Smooth muscle cell (in vitro differentiated cells): ENCODE measurements around the gene ZNF746. TPM values are rescaled to one million over a fixed set of nuclear protein-coding genes. Genes with fewer than 3 reads are reported as not detected.

Experiments
- DNase-seq: peaks from one replicate; lab custom pipeline; 2025; ENCODE audit not compliant: unreplicated experiment; lab: John Stamatoyannopoulos, UW
- H2AFZ ChIP-seq: fragments of 200-600 bp; sonication (generic); 2 replicates; pipeline ENCODE4 v1.6.0; 2016; ENCODE audit warnings: antibody characterized with exemption, low read depth, mild to moderate bottlenecking
- H3F3A ChIP-seq: fragments of 200-600 bp; sonication (generic); 2 replicates; pipeline ENCODE4 v1.6.0; 2017; ENCODE audit warnings: antibody characterized with exemption, low read depth
- H3K27ac ChIP-seq: fragments of 200-600 bp; sonication (generic); 2 replicates; pipeline ENCODE4 v1.5.1; 2016; ENCODE audit warnings: low read depth, mild to moderate bottlenecking
- H3K27me3 ChIP-seq: fragments of 200-600 bp; sonication (generic); 2 replicates; pipeline ENCODE4 v1.6.1; 2016; ENCODE audit warnings: low read depth, mild to moderate bottlenecking
- H3K36me3 ChIP-seq: fragments of 200-600 bp; sonication (generic); 2 replicates; pipeline ENCODE4 v1.5.1; 2016; ENCODE audit warnings: low read depth
- H3K4me1 ChIP-seq: fragments of 200-600 bp; sonication (generic); 2 replicates; pipeline ENCODE4 v1.5.1; 2016; ENCODE audit warnings: low read depth
- H3K4me2 ChIP-seq: fragments of 200-600 bp; sonication (generic); 2 replicates; pipeline ENCODE4 v1.6.0; 2016; ENCODE audit warnings: mild to moderate bottlenecking
- H3K4me3 ChIP-seq: fragments of 200-600 bp; sonication (generic); 2 replicates; pipeline ENCODE4 v1.5.1; 2016; ENCODE audit warnings: mild to moderate bottlenecking
- H3K79me2 ChIP-seq: fragments of 200-600 bp; sonication (generic); 2 replicates; pipeline ENCODE4 v1.6.0; 2016; ENCODE audit warnings: low read depth, mild to moderate bottlenecking
- H3K9ac ChIP-seq: fragments of 200-600 bp; sonication (generic); 2 replicates; pipeline ENCODE4 v1.6.0; 2016; ENCODE audit warnings: low read depth
- H3K9me3 ChIP-seq: fragments of 200-600 bp; sonication (generic); replicated peaks from 2 replicates; pipeline ENCODE4 v1.5.1; 2016; ENCODE audit warnings: low read depth
- H4K20me1 ChIP-seq: fragments of 200-600 bp; sonication (generic); 2 replicates; pipeline ENCODE4 v1.6.0; 2016; ENCODE audit warnings: low read depth
- WGBS: methylation state at CpG from one replicate; pipeline ENCODE4 v1.1.7; 2016; ENCODE audit warnings: low lambda C conversion rate; 5-methylcytosine and 5-hydroxymethylcytosine counted together
- polyA plus RNA-seq: library from polyadenylated mRNA; unstranded; fragments of >200 nt; fragmentation: Nextera tagmentation; extraction: Ambion mirVana; gene quantifications from 2 replicates; pipeline ENCODE4 v1.2.1, GENCODE V29; 2016
- total RNA-seq: library from RNA; depleted of rRNA; stranded (reverse); fragments of >200 nt; gene quantifications from 2 replicates; pipeline ENCODE4 v1.2.3, GENCODE V29; 2014
- TF ChIP-seq, protein P1 (sequence below): fragments of 200-600 bp; sonication (generic); IDR thresholded peaks from 2 replicates; pipeline ENCODE4 v1.5.1; 2017; ENCODE audit warnings: borderline replicate concordance, mild to moderate bottlenecking, antibody characterized with exemption; ENCODE audit not compliant: insufficient read depth, poor library complexity, severe bottlenecking

Gene ZNF746
- total RNA-seq (13.7 and 14.2 TPM in 2 replicates), polyA plus RNA-seq (16.7 and 17.2 TPM in 2 replicates)

DNA sequence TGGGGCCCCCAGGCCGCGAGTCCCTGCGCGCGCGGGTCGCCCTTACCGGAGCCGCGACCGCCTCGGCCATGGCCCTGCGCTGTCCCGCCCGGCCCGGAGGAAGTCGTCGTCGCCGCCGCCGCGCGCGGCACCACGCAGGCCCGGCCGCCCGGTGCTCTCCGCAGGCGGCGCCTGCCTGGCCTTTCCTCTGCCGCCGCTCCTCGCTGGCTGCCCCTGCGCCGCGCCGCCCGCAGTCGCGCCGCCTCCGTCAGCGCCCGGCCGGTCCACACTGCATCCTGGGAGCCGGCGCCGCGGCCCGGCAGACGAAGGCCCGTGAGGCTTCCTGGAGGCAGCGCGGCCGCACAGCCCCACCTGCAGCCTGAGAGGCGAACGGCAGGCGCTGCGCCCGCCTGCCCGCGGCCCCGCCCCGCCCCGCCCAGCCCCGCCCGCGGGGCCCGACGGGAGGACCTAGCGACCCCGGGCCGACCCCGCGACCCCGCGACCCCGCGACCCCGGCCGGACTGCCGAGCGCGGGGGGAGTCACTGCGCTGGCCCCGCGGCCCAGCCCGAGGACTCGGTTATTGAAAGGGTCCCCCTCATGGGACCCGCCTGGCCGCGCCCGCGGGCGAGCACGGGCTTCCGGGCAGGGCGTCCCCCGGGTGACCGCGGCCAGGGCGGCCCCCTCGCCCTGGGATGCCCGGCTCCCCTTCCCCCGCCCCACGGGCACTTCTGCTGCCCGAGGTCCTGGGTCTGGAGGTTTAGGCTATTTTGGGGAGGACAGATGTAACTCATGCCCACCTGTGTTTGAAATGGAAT, at the start of gene ZNF746:
TSS of gene ZNF746 (minus strand) at position 343 of the 795 bp plus-strand sequence. CDS start at position 70, 273 bp downstream.
- H3K9ac ChIP-seq = peak within 1 kb of the TSS; percentile 53
- peak; percentile 38 for DNase-seq

DNA sequence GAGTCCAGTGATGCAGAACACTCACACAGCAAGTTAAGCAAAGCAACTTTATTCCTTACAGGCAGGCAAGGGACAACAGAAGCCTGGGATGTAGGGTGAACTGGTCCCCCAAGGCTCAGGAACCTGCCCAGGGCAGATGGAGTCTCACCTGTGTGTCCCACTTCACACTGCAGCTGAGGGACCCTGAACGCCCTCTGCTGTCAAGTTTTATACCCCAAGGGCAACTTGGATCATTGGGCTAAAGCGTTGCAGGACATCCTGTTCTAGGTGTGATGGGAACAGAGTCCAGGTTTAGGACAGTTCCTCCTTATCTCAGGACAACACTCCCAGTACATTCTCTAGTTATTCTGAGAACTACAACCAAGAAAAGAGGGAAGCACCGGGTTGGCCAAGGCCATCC, 49.5 kb upstream of the ZNF746 start:
- no peaks in the 10 kb centered on the region for H3K27me3 ChIP-seq
- no peaks in the 10 kb centered on the region for H3F3A ChIP-seq
- no peaks in the 10 kb centered on the region for H4K20me1 ChIP-seq
- H3K9me3 ChIP-seq = no peaks in the 10 kb centered on the region
- no peak overlapping the region for H3K4me3 ChIP-seq
- TF ChIP-seq, protein P1, sequence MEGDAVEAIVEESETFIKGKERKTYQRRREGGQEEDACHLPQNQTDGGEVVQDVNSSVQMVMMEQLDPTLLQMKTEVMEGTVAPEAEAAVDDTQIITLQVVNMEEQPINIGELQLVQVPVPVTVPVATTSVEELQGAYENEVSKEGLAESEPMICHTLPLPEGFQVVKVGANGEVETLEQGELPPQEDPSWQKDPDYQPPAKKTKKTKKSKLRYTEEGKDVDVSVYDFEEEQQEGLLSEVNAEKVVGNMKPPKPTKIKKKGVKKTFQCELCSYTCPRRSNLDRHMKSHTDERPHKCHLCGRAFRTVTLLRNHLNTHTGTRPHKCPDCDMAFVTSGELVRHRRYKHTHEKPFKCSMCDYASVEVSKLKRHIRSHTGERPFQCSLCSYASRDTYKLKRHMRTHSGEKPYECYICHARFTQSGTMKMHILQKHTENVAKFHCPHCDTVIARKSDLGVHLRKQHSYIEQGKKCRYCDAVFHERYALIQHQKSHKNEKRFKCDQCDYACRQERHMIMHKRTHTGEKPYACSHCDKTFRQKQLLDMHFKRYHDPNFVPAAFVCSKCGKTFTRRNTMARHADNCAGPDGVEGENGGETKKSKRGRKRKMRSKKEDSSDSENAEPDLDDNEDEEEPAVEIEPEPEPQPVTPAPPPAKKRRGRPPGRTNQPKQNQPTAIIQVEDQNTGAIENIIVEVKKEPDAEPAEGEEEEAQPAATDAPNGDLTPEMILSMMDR = no peak
- no peak overlapping the region for H3K4me2 ChIP-seq
- H3K79me2 ChIP-seq = no peaks in the 10 kb centered on the region
- DNase-seq = no peak
- 99% methylated on average over 3 of the region's 3 CpGs for WGBS
- peaks cover 18% of the 10 kb centered on the region for H3K36me3 ChIP-seq
- H3K27ac ChIP-seq = no peak overlapping the region
- H2AFZ ChIP-seq = no peak overlapping the region
- H3K4me1 ChIP-seq = no peaks in the 10 kb centered on the region
- no peak overlapping the region for H3K9ac ChIP-seq

More for the DNA sequence above, at the start of gene ZNF746:
- H4K20me1 ChIP-seq = peaks cover 27% of the 10 kb centered on the region
- under 1% methylated on average over 68 of the region's 109 CpGs for WGBS
- peak within 1 kb of the TSS; percentile 96 for H3K4me2 ChIP-seq
- TF ChIP-seq, protein P1 = peak; percentile 46
- H3K27ac ChIP-seq = peak within 1 kb of the TSS; percentile 26
- H3K36me3 ChIP-seq = no peaks in the 10 kb centered on the region
- H3K79me2 ChIP-seq = peaks cover 23% of the 10 kb centered on the region
- peak within 1 kb of the TSS; percentile 73 for H3K4me3 ChIP-seq
- H3K4me1 ChIP-seq = peaks cover 5% of the 10 kb centered on the region
- H3F3A ChIP-seq = peaks cover 6% of the 10 kb centered on the region
- H3K27me3 ChIP-seq = peaks cover 10% of the 10 kb centered on the region
- no peaks in the 10 kb centered on the region for H3K9me3 ChIP-seq
- H2AFZ ChIP-seq = peak within 1 kb of the TSS; percentile 96

DNA sequence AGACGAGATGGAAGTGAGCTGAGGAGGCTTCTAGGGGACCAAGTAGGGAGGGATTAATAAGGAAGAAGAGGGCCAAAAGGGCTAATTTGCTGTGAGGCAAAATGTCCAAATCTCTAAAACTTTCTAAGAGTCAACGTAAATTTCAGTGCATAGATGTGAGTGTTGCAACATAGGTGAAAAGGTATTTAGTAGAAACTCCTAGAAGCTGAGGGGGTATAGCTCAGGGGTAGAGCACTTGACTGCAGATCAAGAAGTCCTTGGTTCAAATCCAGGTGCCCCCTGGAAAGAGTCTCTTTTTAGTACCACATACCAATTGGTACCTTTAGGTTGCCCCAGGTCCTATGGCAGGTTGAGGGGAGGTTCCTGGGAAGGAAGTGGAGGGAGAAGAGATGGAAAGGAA, 48.7 kb upstream of the ZNF746 start:
- Histone ChIP-seq H3K27me3 (no peaks in the 10 kb centered on the region), H3K79me2 (no peaks in the 10 kb centered on the region), H3K9me3 (peaks cover 4% of the 10 kb centered on the region), H3K27ac (no peak overlapping the region), H2AFZ (no peak overlapping the region), H3K4me1 (no peaks in the 10 kb centered on the region), H3F3A (no peaks in the 10 kb centered on the region), H3K4me2 (no peak overlapping the region), H3K9ac (no peak overlapping the region), H4K20me1 (no peaks in the 10 kb centered on the region), H3K4me3 (no peak overlapping the region), H3K36me3 (peaks cover 18% of the 10 kb centered on the region)
- TF ChIP-seq, protein P1 = no peak
- 95% methylated on average over 2 of the region's 2 CpGs for WGBS
- no peak for DNase-seq
